Gastrocnemius medialis (tissue), 4 donors: ENCODE results near the gene HMCN1. TPM values are rescaled to one million over a fixed set of nuclear protein-coding genes. Genes with fewer than 3 reads are reported as not detected.

ENCODE experiments used
- ATAC-seq, 2 donors: fragments of 150-250 bp; one replicate each; pipeline ENCODE4 v1.9.1; 2016
- DNase-seq, 2 donors: peaks; one replicate each; pipeline ENCODE4 v3.0.0-alpha.2; 2019
- H3K27ac ChIP-seq, 4 donors: fragments of 200-600 bp; sonication (generic); 1 replicate in 1 of 4; 2 replicates in 3 of 4; pipeline ENCODE4 v1.5.1; 2016 to 2018; ENCODE audit warnings: mild to moderate bottlenecking in 2 of 4, moderate library complexity in 1 of 4
- H3K27me3 ChIP-seq, 3 donors: fragments of 200-600 bp; sonication (generic) in 2 of 3; 1 replicate in 1 of 3; 2 replicates in 2 of 3; pipeline versions ENCODE4 v1.5.1 to v1.6.0; 2016 to 2019; ENCODE audit warnings: mild to moderate bottlenecking in 1 of 3, moderate library complexity in 1 of 3
- H3K36me3 ChIP-seq, 2 donors: fragments of 200-600 bp; sonication (generic) in 1 of 2; one replicate each; pipeline ENCODE4 v1.5.1; 2017 to 2018
- H3K4me1 ChIP-seq, 2 donors: fragments of 200-600 bp; sonication (generic) in 1 of 2; one replicate each; pipeline ENCODE4 v1.5.1; 2016 to 2017; ENCODE audit warnings: mild to moderate bottlenecking in 2 of 2
- H3K4me3 ChIP-seq, 4 donors: fragments of 200-600 bp; sonication (generic) in 3 of 4; 1 replicate in 1 of 4; 2 replicates in 3 of 4; pipeline ENCODE4 v1.5.1; 2016 to 2019; ENCODE audit warnings: mild to moderate bottlenecking in 2 of 4
- H3K9me3 ChIP-seq, 3 donors: fragments of 200-600 bp; sonication (generic) in 2 of 3; 1 replicate in 1 of 3; 2 replicates in 2 of 3; pipeline ENCODE4 v1.5.1; 2016 to 2019
- CTCF ChIP-seq, 5 experiments: fragments of 450-650 bp in 3 of 5; fragments of 200-600 bp in 2 of 5; sonication (generic) in 2 of 5; IDR thresholded peaks in 4 of 5; conservative IDR thresholded peaks in 1 of 5; 1 replicate in 4 of 5; 2 replicates in 1 of 5; pipeline ENCODE4 v1.5.1; 2016 to 2019; ENCODE audit warnings: antibody characterized with exemption in 5 of 5, mild to moderate bottlenecking in 3 of 5, moderate library complexity in 3 of 5
- POLR2A ChIP-seq, 2 donors: fragments of 450-650 bp; IDR thresholded peaks; one replicate each; pipeline ENCODE4 v1.6.1; 2017; ENCODE audit warnings: antibody characterized with exemption in 2 of 2, mild to moderate bottlenecking in 2 of 2, moderate library complexity in 2 of 2
- in situ Hi-C, 4 donors: fragments of 200-750 bp; cut with MboI; loops; one replicate each; pipeline versions ENCODE4 v1.15.0 to v1.8.0; 2017; ENCODE audit warnings: low sequenced_read_pairs in 4 of 4
- intact Hi-C: fragments of 100-400 bp; cut with DNase I; formaldehyde crosslinking; loops from one replicate; pipeline ENCODE4 v1.15.1; 2023; ENCODE audit warnings: low total_unique reads
- total RNA-seq, 4 donors: library from RNA; depleted of rRNA; stranded (reverse); fragments of >200 nt; gene quantifications; one replicate each; pipeline versions ENCODE4 v1.1.0 to v1.2.3, GENCODE V29; 2016

HMCN1 gene
- total RNA-seq, 4 donors from 2014 or later, result 2.6 to 7.5 (median 5.1) TPM

GRCh38 chr1:186146974-186147373 is 412.8 kb downstream of the HMCN1 start:
- TF ChIP-seq POLR2A (IDR thresholded peaks at IDR 0.05) (no peak), CTCF (IDR thresholded peaks at IDR 0.05 in 4 of 5, conservative IDR thresholded peaks at IDR 0.05 in 1 of 5) (no peak)
- H3K9me3 ChIP-seq, result no peaks in the 10 kb centered on the region
- DNase-seq (no peak), ATAC-seq (no peak)
- no peak overlapping the region for H3K27ac ChIP-seq
- intact Hi-C loops, result no loop called here
- no peaks in the 10 kb centered on the region for H3K4me1 ChIP-seq
- in situ Hi-C loops, result no loop called here
- peaks cover 0 to 6% of the 10 kb centered on the region in 2 donors for H3K36me3 ChIP-seq
- H3K4me3 ChIP-seq, result no peak overlapping the region
- H3K27me3 ChIP-seq, result no peaks in the 10 kb centered on the region

GRCh38 chr1:186149591-186149990 is 415.4 kb downstream of the HMCN1 start:
- no peak for DNase-seq
- in situ Hi-C loops (no loop called here), intact Hi-C loops (no loop called here)
- ATAC-seq, result no peak
- H3K9me3 ChIP-seq, result no peaks in the 10 kb centered on the region
- H3K4me3 ChIP-seq, result no peak overlapping the region
- no peak for TF ChIP-seq POLR2A (IDR thresholded peaks at IDR 0.05)
- H3K4me1 ChIP-seq, result no peaks in the 10 kb centered on the region
- H3K36me3 ChIP-seq, result peaks cover 0 to 6% of the 10 kb centered on the region in 2 donors
- H3K27me3 ChIP-seq, result no peaks in the 10 kb centered on the region
- no peak overlapping the region for H3K27ac ChIP-seq

GRCh38 chr1:186152227-186152619 is 418.0 kb downstream of the HMCN1 start:
- Histone ChIP-seq H3K4me3 (no peak overlapping the region), H3K27me3 (no peaks in the 10 kb centered on the region), H3K36me3 (no peaks in the 10 kb centered on the region), H3K4me1 (no peaks in the 10 kb centered on the region), H3K27ac (no peak overlapping the region), H3K9me3 (no peaks in the 10 kb centered on the region)
- DNase-seq (no peak), ATAC-seq (no peak)
- in situ Hi-C loops, result no loop called here
- TF ChIP-seq POLR2A (IDR thresholded peaks at IDR 0.05), result no peak
- no peak for TF ChIP-seq CTCF (IDR thresholded peaks at IDR 0.05 in 4 of 5, conservative IDR thresholded peaks at IDR 0.05 in 1 of 5)
- intact Hi-C loops, result no loop called here

GRCh38 chr1:186152620-186153239 is 418.5 kb downstream of the HMCN1 start:
- Histone ChIP-seq H3K4me1 (no peaks in the 10 kb centered on the region), H3K9me3 (no peaks in the 10 kb centered on the region), H3K27ac (no peak overlapping the region), H3K4me3 (no peak overlapping the region), H3K36me3 (no peaks in the 10 kb centered on the region), H3K27me3 (no peaks in the 10 kb centered on the region)
- TF ChIP-seq CTCF (IDR thresholded peaks at IDR 0.05 in 4 of 5, conservative IDR thresholded peaks at IDR 0.05 in 1 of 5) (no peak), POLR2A (IDR thresholded peaks at IDR 0.05) (no peak)
- no peak for DNase-seq
- intact Hi-C loops, result no loop called here
- no peak for ATAC-seq
- in situ Hi-C loops, result no loop called here

GRCh38 chr1:186154651-186155050 is 420.5 kb downstream of the HMCN1 start:
- H3K36me3 ChIP-seq, result no peaks in the 10 kb centered on the region
- DNase-seq (no peak), ATAC-seq (no peak)
- no peak overlapping the region for H3K4me3 ChIP-seq
- H3K27me3 ChIP-seq, result no peaks in the 10 kb centered on the region
- H3K9me3 ChIP-seq, result no peaks in the 10 kb centered on the region
- no peak for TF ChIP-seq CTCF (IDR thresholded peaks at IDR 0.05 in 4 of 5, conservative IDR thresholded peaks at IDR 0.05 in 1 of 5)
- no peak for TF ChIP-seq POLR2A (IDR thresholded peaks at IDR 0.05)
- H3K4me1 ChIP-seq, result no peaks in the 10 kb centered on the region
- in situ Hi-C loops, result no loop called here
- intact Hi-C loops, result loop anchor here (5.0 kb wide), 1 partner anchor 58 kb away; no protein-coding TSS in a partner anchor
- H3K27ac ChIP-seq, result no peak overlapping the region
